ENCODE data around the gene C8A.

C8A gene

DNA sequence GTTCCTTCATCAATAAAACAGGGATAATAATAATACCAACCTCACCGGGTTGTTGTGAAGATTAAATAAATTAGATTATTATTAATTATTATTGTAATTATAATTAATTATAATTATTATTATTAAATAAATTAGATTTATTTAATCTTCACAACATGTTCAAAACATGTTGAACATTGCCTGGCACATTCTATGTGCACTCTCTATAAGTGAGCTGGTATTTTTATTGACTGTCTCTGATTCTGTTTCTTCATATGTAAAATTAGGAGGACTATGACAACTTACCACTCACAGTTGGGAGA, 112.1 kb downstream of the C8A start:
- DNase-seq (ENCODE audit: low spot score): no peak

DNA sequence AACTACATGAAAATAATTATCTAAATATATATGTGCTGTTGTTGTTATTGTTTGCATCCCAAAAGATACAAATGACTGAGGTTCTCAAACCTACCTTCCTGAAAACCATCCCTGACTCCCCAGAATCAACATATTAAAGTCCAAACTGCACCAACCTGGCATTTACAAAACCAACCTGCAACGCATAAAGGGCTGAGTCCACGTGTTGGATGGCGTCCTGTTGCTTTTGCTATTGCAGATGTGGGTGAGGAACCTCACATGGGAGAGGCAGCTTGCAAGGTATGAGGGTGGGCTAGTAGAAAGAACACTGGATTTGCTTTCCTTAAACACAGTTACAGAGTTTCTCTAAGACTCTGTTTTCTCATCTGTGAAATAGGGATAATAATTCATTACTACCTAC, 112.8 kb downstream of the C8A start:
- DNase-seq (ENCODE audit: low spot score): no peak
